Effector memory CD4-positive, alpha-beta T cell (primary cell): ENCODE results near the gene PARD3B.

Experiments
- DNase-seq, 3 donors: peaks; one replicate each; pipeline ENCODE4 v3.0.0-alpha.2; 2020
- H3K27ac ChIP-seq: 2 replicates; pipeline ENCODE4 v1.7.0; 2013; ENCODE audit warnings: mild to moderate bottlenecking, low read length, moderate library complexity; ENCODE audit not compliant: insufficient read depth, poor library complexity, severe bottlenecking
- H3K27me3 ChIP-seq: replicated peaks from 2 replicates; pipeline ENCODE4 v1.7.0; 2013; ENCODE audit warnings: mild to moderate bottlenecking, low read length; ENCODE audit not compliant: insufficient read depth, control insufficient read depth, poor library complexity, severe bottlenecking
- H3K36me3 ChIP-seq: 2 replicates; pipeline ENCODE4 v1.7.0; 2013; ENCODE audit warnings: mild to moderate bottlenecking, low read length, moderate library complexity; ENCODE audit not compliant: control insufficient read depth, insufficient read depth
- H3K4me1 ChIP-seq: 2 replicates; pipeline ENCODE4 v1.7.0; 2013; ENCODE audit warnings: low read length, mild to moderate bottlenecking; ENCODE audit not compliant: control insufficient read depth, insufficient read depth, poor library complexity, severe bottlenecking
- H3K4me3 ChIP-seq: 2 replicates; pipeline ENCODE4 v1.7.0; 2013; ENCODE audit warnings: low read length, low read depth, mild to moderate bottlenecking; ENCODE audit not compliant: insufficient read depth, poor library complexity, severe bottlenecking
- H3K9me3 ChIP-seq: 2 replicates; pipeline ENCODE4 v1.7.0; 2013; ENCODE audit warnings: mild to moderate bottlenecking, low read length, moderate library complexity; ENCODE audit not compliant: control insufficient read depth

PARD3B gene

GRCh38 chr2:204667990-204668389 lies 122.7 kb downstream of the PARD3B start:
- Histone ChIP-seq H3K36me3 (no peaks in the 10 kb centered on the region), H3K4me3 (no peak overlapping the region), H3K27me3 (no peaks in the 10 kb centered on the region), H3K9me3 (no peaks in the 10 kb centered on the region), H3K4me1 (no peaks in the 10 kb centered on the region), H3K27ac (no peak overlapping the region)
- no peak for DNase-seq

GRCh38 chr2:204669382-204669781 lies 124.1 kb downstream of the PARD3B start:
- Histone ChIP-seq H3K4me1 (no peaks in the 10 kb centered on the region), H3K36me3 (no peaks in the 10 kb centered on the region), H3K27me3 (no peaks in the 10 kb centered on the region), H3K9me3 (no peaks in the 10 kb centered on the region), H3K27ac (no peak overlapping the region), H3K4me3 (no peak overlapping the region)
- DNase-seq = no peak

- Histone ChIP-seq H3K4me1 (no peaks in the 10 kb centered on the region), H3K9me3 (no peaks in the 10 kb centered on the region), H3K4me3 (no peak overlapping the region), H3K27me3 (no peaks in the 10 kb centered on the region), H3K27ac (no peak overlapping the region), H3K36me3 (no peaks in the 10 kb centered on the region)
- no peak for DNase-seq
These were observed 124.8 kb downstream of the PARD3B start for GRCh38 chr2:204670124-204670523.

- H3K4me1 ChIP-seq = no peaks in the 10 kb centered on the region
- DNase-seq = no peak
- H3K9me3 ChIP-seq = no peaks in the 10 kb centered on the region
- no peaks in the 10 kb centered on the region for H3K27me3 ChIP-seq
- H3K4me3 ChIP-seq = no peak overlapping the region
- H3K36me3 ChIP-seq = no peaks in the 10 kb centered on the region
- no peak overlapping the region for H3K27ac ChIP-seq
These were observed 125.5 kb downstream of the PARD3B start for GRCh38 chr2:204670756-204671155.

GRCh38 chr2:204672772-204673171 lies 127.5 kb downstream of the PARD3B start:
- Histone ChIP-seq H3K27ac (no peak overlapping the region), H3K9me3 (no peaks in the 10 kb centered on the region)

GRCh38 chr2:204673877-204674276 lies 128.6 kb downstream of the PARD3B start:
- Histone ChIP-seq H3K27me3 (no peaks in the 10 kb centered on the region), H3K9me3 (no peaks in the 10 kb centered on the region), H3K36me3 (no peaks in the 10 kb centered on the region), H3K4me3 (no peak overlapping the region), H3K27ac (no peak overlapping the region), H3K4me1 (no peaks in the 10 kb centered on the region)
- no peak for DNase-seq

More at GRCh38 chr2:204672772-204673171, 127.5 kb downstream of the PARD3B start:
- Histone ChIP-seq H3K4me1 (no peaks in the 10 kb centered on the region), H3K36me3 (no peaks in the 10 kb centered on the region), H3K27me3 (no peaks in the 10 kb centered on the region), H3K4me3 (no peak overlapping the region)
- DNase-seq = no peak

GRCh38 chr2:204678031-204678430 lies 132.8 kb downstream of the PARD3B start:
- Histone ChIP-seq H3K36me3 (no peaks in the 10 kb centered on the region), H3K27me3 (no peaks in the 10 kb centered on the region), H3K27ac (no peak overlapping the region), H3K4me3 (no peak overlapping the region), H3K9me3 (no peaks in the 10 kb centered on the region), H3K4me1 (no peaks in the 10 kb centered on the region)
- DNase-seq = no peak

GRCh38 chr2:204680576-204680975 lies 135.3 kb downstream of the PARD3B start:
- Histone ChIP-seq H3K4me3 (no peak overlapping the region), H3K27me3 (no peaks in the 10 kb centered on the region), H3K9me3 (no peaks in the 10 kb centered on the region), H3K4me1 (no peaks in the 10 kb centered on the region), H3K36me3 (no peaks in the 10 kb centered on the region), H3K27ac (no peak overlapping the region)
- DNase-seq = no peak

GRCh38 chr2:204681412-204681811 lies 136.1 kb downstream of the PARD3B start:
- no peak overlapping the region for H3K27ac ChIP-seq
- no peaks in the 10 kb centered on the region for H3K27me3 ChIP-seq
- no peaks in the 10 kb centered on the region for H3K36me3 ChIP-seq

GRCh38 chr2:204683384-204683783 lies 138.1 kb downstream of the PARD3B start:
- DNase-seq = no peak
- H3K27ac ChIP-seq = no peak overlapping the region
- H3K4me3 ChIP-seq = no peak overlapping the region
- no peaks in the 10 kb centered on the region for H3K4me1 ChIP-seq
- H3K9me3 ChIP-seq = no peaks in the 10 kb centered on the region
- no peaks in the 10 kb centered on the region for H3K36me3 ChIP-seq
- H3K27me3 ChIP-seq = no peaks in the 10 kb centered on the region

More at GRCh38 chr2:204681412-204681811, 136.1 kb downstream of the PARD3B start:
- DNase-seq = no peak
- H3K4me3 ChIP-seq = no peak overlapping the region
- H3K9me3 ChIP-seq = no peaks in the 10 kb centered on the region
- no peaks in the 10 kb centered on the region for H3K4me1 ChIP-seq

- H3K4me3 ChIP-seq = no peak overlapping the region
- DNase-seq = no peak
These were observed 141.1 kb downstream of the PARD3B start for GRCh38 chr2:204686406-204686805.

More at GRCh38 chr2:204686406-204686805, 141.1 kb downstream of the PARD3B start:
- H3K9me3 ChIP-seq = no peaks in the 10 kb centered on the region
- no peak overlapping the region for H3K27ac ChIP-seq
- H3K27me3 ChIP-seq = no peaks in the 10 kb centered on the region
- H3K4me1 ChIP-seq = no peaks in the 10 kb centered on the region
- no peaks in the 10 kb centered on the region for H3K36me3 ChIP-seq
